HT1080 (cell line): ENCODE results near the gene AHNAK2. TPM values are rescaled to one million over a fixed set of nuclear protein-coding genes. Genes with fewer than 3 reads are reported as not detected.
"Not testable (repeated sequence)": the region's sequence is repeated elsewhere in the genome, so short reads cannot be mapped to it uniquely, and the experiment has no call there.

Source experiments
- DNase-seq: peaks from one replicate; pipeline ENCODE4 v3.0.0-alpha.2; 2015; ENCODE audit warnings: low read depth
- total RNA-seq: library from RNA; depleted of rRNA; stranded (reverse); fragments of >200 nt; shearing (Covaris generic); gene quantifications from 2 replicates; pipeline ENCODE4 v1.2.3, GENCODE V29; 2014

AHNAK2 gene
- total RNA-seq, 1 experiment from 2014 or later: 54.6 TPM

DNA sequence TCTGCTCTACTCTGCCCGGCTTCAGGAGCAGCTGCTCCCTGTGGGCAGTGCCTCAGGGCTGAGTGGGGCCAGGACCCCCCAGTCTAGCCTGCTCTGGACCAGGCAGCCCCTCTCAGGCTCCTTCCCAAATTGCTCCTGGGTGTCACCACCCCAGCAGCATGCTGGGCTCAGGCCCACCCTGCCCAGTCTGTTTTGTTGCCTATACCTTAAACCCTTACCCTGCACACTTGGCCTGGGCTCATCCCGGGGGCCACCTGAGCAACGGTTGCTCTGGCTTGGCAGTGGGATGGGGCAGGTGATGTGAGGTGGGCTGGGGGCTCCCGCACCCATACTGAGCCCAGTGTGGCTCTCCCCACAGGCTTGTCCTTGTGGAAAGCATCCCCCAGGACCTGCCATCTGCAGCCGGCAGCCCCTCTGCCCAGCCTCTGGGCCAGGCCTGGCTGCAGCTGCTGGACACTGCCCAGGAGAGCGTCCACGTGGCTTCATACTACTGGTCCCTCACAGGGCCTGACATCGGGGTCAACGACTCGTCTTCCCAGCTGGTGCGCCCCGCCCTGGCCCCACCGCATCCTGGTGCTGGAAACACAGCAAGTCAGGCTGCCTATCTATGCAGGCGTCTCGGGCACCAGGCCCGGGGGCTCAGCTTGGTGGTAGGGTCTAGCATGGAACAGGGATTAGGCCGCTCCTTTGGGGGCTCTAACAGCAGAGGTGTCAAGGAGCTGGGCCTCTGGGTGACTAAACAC lies 49.6 kb downstream of the AHNAK2 start:
- no peak for DNase-seq

DNA sequence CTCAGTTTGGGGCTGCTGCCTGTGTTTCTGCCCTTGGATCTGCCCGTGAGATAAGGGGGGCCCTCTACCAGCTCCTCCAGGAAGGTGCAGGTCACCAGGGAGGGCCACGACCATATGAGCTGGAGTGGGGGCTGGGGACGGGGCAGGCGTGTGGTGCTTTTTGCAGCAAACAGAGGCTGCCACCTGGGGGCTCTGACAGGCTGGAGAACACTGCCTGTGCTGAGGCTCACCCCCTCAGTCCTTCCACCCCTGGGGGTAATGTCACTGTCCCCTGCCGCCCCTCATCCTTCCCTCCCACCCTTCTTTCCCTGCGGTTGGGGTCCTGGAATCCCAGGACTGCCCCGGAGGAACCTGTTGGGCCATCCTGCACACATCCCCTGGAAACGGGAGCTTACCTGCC lies 50.3 kb downstream of the AHNAK2 start:
- no peak for DNase-seq

- no peak for DNase-seq
Observed at GRCh38 chr14:104927432-104927816, 50.8 kb downstream of the AHNAK2 start.

- no peak for DNase-seq
Observed at GRCh38 chr14:104926619-104927431, 51.3 kb downstream of the AHNAK2 start.

GRCh38 chr14:104925855-104926609 lies 52.1 kb downstream of the AHNAK2 start:
- peak; percentile 40 for DNase-seq

GRCh38 chr14:104925214-104925854 lies 52.8 kb downstream of the AHNAK2 start:
- no peak for DNase-seq

DNA sequence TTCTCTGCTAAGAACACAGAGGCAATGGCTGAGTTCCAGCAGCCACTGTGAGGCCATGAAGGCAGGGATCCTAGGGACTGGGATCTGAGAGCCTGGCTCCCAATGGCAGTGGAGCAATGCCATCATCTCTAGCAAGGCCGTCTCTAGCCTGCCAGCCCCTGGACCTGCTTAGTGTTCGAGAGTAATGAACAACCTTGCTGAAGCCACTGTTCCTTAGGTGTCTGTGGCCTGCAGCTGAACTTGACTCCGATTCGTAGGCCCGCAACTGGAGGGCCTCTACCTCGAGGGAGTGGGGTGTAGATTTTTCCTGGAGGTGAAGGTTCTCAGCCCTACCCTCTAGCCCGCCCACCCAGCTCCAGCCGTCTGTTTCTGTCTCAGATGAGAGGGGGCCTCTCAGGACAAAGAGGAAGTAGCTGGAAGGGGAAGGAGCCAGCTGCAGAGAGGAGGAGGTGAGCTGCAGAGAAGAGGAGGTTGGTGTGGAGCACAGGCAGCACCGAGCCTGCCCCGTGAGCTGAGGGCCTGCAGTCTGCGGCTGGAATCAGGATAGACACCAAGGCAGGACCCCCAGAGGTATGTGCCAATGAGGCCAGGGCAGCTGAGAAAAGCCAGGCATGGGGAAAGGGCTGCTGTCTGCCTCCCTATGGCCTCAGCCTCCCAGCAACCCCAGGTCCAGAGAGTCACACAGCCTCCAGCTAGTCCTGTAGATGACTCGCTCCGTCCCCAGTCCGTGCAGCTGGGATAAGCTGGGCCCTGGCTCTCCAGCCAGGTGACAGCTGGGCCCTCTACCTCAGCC lies 53.6 kb downstream of the AHNAK2 start, which contains the start of gene PLD4:
TSS of gene PLD4 (plus strand) at position 459 of the 793 bp plus-strand sequence. CDS start 2,262 bp downstream, outside the sequence.
- no peak for DNase-seq

DNA sequence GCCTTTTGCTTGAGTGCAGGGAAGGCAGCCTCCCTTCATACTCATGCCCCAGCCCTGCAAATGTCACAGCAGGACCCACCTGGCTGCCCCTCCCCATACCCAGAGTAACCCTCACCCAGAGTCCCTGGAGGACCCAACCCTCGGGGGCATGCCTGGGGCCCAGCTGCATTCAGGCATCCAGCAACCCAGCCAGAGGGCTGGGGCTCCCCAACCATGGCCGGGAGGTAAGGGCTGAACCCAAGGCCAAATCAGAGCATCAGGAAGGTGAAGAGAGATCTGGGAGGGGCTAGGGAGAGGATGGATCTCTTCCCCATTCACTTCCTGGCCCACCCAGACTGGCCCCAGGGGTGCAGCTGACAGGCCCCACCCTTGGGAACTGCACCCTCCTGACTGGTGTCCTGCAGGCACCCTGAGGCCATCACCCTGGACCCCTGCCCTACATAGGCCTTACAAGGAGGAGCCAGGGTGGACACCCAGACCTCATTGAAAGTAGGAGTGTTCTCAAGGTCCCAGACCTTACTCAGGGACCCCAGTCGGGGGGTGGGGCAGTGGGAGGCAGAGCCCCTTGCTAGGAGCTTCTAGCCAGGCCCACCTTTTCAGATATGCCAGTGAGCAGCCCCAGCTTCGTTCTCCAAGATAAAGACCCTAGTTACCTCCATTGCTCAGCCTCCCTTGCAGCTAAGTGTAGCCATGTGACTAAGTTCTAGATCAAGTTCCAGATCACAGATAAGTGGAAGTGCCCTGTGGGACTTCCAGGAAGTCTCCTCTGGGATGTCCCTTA lies 54.3 kb downstream of the AHNAK2 start:
- DNase-seq: no peak

- no peak for DNase-seq
Observed at GRCh38 chr14:104919993-104920315, 58.2 kb downstream of the AHNAK2 start.

GRCh38 chr14:104919152-104919992 lies 58.8 kb downstream of the AHNAK2 start:
- DNase-seq: not testable (repeated sequence)

DNA sequence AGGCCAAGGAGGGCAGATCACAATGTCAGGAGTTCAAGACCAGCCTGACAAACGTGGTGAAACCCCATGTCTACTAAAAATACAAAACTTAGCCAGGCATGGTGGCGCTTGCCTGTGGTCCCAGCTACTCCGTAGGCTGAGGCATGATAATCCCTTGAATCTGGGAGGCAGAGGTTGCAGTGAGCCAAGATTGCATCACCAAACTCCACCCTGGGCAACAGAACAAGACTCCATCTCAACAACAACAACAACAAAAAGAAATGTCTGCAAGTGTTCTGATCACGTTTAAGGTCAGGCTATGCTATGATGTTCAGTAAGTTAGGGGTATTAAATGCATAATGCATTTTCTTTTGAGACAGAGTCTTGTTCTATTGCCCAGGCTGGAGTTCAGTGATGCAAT lies 60.2 kb downstream of the AHNAK2 start:
- DNase-seq: no peak

DNA sequence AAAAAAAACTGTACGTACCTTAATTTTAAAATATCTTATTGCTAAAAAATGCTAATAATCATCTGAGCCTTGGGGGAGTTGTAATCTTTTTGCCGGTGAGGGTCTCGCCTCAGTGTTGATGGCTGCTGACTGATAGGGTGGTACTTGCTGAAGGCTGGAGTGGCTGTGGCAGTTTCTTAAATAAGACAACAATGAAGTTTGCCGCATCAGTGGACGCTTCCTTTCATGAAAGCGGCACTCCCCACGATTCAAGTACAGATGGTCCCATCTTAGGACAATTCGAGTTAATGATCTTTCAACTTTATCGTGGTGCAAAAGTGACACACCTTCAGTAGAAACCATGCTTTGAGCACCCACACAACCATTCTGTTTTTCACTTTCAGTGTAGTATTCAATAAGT lies 61.1 kb downstream of the AHNAK2 start:
- DNase-seq: no peak

DNA sequence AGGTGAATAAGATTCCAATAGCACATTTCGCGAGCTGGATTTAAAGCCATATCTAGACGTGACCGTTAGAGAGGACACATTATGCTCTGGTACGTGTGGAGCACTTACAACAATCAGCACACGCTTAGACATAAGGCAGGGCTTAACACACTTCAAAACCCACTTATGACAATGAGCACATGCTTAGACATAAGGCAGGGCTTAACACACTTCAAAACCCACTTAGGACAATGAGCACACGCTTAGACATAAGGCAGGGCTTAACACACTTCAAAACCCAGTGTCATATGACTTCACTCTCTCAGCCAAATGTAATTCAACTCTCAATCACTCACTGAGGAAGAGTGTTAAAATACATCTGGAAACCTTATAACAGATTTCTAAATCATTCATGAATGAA lies 64.7 kb downstream of the AHNAK2 start:
- no peak for DNase-seq

DNA sequence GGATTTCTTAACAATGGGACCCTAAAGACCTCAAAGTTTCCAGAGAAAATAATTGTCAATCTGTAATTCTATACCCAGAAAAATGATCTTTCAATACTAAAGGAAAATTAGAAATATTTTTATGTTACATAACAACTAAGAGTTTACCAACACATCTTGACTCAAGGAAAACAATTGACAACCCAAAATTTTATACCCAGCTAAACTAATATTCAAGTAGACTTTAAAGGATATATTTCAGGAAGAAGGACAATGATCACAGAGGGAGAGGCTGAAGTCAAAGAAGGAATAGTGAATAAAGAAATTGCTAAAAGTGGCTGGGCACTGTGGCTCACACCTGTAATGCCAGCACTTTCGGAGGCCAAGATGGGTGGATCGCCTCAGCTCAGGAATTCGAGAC lies 66.1 kb downstream of the AHNAK2 start:
- no peak for DNase-seq

- DNase-seq: no peak
Observed at GRCh38 chr14:104908303-104908702, 69.9 kb downstream of the AHNAK2 start.

DNA sequence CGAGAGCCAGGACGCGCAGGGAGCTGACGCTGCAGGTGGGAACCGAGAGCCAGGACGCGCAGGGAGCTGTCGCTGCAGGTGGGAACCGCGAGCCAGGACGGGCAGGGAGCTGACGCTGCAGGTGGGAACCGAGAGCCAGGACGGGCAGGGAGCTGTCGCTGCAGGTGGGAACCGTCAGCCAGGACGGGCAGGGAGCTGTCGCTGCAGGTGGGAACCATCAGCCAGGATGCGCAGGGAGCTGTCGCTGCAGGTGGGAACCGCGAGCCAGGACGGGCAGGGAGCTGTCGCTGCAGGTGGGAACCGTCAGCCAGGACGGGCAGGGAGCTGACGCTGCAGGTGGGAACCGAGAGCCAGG lies 72.6 kb downstream of the AHNAK2 start:
- not testable (repeated sequence) for DNase-seq

DNA sequence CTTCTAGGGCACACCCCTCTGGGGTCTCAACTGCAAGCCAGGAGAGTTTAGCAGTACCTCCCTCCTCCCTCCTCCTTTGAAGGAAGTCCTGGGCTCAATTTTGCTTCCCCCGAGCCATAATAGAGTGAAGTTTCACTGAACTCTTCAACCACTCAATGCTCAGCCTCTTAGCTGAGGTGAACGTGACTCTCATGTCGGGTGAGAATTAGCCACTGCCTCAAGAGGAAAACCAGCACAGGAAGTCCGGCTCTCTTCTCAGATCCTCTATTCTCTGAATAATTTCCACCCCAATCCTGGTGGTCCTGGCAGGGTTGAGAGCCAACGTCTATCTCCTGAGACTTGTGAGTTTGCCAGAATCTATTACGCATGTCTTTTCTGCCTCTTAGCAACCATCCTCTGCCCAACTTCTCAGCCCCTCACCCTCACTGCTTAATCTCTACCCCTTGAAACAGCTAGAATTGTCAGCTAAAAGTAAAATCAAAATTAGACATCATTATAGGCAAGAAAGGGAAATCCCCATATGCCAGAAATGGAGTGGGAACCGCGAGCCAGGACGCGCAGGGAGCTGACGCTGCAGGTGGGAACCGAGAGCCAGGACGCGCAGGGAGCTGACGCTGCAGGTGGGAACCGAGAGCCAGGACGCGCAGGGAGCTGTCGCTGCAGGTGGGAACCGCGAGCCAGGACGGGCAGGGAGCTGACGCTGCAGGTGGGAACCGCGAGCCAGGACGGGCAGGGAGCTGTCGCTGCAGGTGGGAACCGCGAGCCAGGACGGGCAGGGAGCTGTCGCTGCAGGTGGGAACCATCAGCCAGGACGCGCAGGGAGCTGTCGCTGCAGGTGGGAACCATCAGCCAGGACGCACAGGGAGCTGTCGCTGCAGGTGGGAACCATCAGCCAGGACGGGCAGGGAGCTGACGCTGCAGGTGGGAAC lies 73.3 kb downstream of the AHNAK2 start:
- not testable (repeated sequence) for DNase-seq

- DNase-seq: no peak
Observed at GRCh38 chr14:104903990-104904389, 74.2 kb downstream of the AHNAK2 start.
